Uterus (tissue), 4 donors: Measurements from ENCODE around the gene ISG15. TPM values are rescaled to one million over a fixed set of nuclear protein-coding genes. Genes with fewer than 3 reads are reported as not detected.
"Not testable (repeated sequence)": the region's sequence is repeated elsewhere in the genome, so short reads cannot be mapped to it uniquely, and the experiment has no call there.

Experiments used
- DNase-seq, 2 donors: peaks; one replicate each; pipeline ENCODE4 v3.0.0-alpha.2; 2019 to 2020
- H3K27ac ChIP-seq, 2 donors: fragments of 200-600 bp; sonication (generic); 1 replicate in 1 of 2; 2 replicates in 1 of 2; pipeline ENCODE4 v1.5.1; 2016 to 2018
- H3K27me3 ChIP-seq, 2 donors: fragments of 200-600 bp; sonication (generic); one replicate each; pipeline ENCODE4 v1.5.1; 2018 to 2019; ENCODE audit warnings: control low read depth in 1 of 2
- H3K36me3 ChIP-seq, 2 donors: fragments of 200-600 bp; sonication (generic); one replicate each; pipeline ENCODE4 v1.5.1; 2019; ENCODE audit warnings: control low read depth in 1 of 2
- H3K4me1 ChIP-seq, 2 donors: fragments of 200-600 bp; sonication (generic); one replicate each; pipeline ENCODE4 v1.5.1; 2018 to 2019; ENCODE audit warnings: control low read depth in 1 of 2
- H3K4me3 ChIP-seq, 2 donors: fragments of 200-600 bp; sonication (generic); 1 replicate in 1 of 2; 2 replicates in 1 of 2; pipeline ENCODE4 v1.5.1; 2018 to 2019; ENCODE audit warnings: mild to moderate bottlenecking in 1 of 2
- H3K9me3 ChIP-seq, 2 donors: fragments of 200-600 bp; sonication (generic); one replicate each; pipeline ENCODE4 v1.5.1; 2019; ENCODE audit warnings: control low read depth in 1 of 2
- CTCF ChIP-seq, 4 experiments: fragments of 200-600 bp in 2 of 4; fragments of 450-650 bp in 2 of 4; sonication (generic) in 2 of 4; IDR thresholded peaks; one replicate each; pipeline ENCODE4 v1.5.1; 2016 to 2019; ENCODE audit warnings: antibody characterized with exemption in 4 of 4, mild to moderate bottlenecking in 2 of 4, moderate library complexity in 1 of 4
- POLR2A ChIP-seq, 2 donors: fragments of 450-650 bp; IDR thresholded peaks; one replicate each; pipeline ENCODE4 v1.6.1; 2016; ENCODE audit warnings: antibody characterized with exemption in 2 of 2, mild to moderate bottlenecking in 1 of 2, moderate library complexity in 1 of 2
- intact Hi-C: fragments of 100-400 bp; cut with DNase I; formaldehyde crosslinking; loops from one replicate; pipeline ENCODE4 v1.15.1; 2023; ENCODE audit warnings: low total_unique reads
- total RNA-seq, 4 donors: library from RNA; depleted of rRNA in 3 of 4; stranded (reverse); fragments of >200 nt in 3 of 4; gene quantifications; one replicate each; pipeline versions ENCODE4 v1.1.0 to v1.2.4, GENCODE V29; 2014 to 2023
- donor health status: DM: yes; HTN: yes; CAD: no.

Gene ISG15
- total RNA-seq, 4 donors from 2014 or later = 1.8 to 27.2 (median 15.2) TPM

GRCh38 chr1:1011396-1011949 lies 1.8 kb upstream of the ISG15 start:
- TF ChIP-seq POLR2A (IDR thresholded peaks at IDR 0.05) (no peak), CTCF (IDR thresholded peaks at IDR 0.05) (no peak)
- Histone ChIP-seq H3K4me1 (no peaks in the 10 kb centered on the region), H3K27me3 (no peaks in the 10 kb centered on the region), H3K9me3 (no peaks in the 10 kb centered on the region), H3K27ac (no peak overlapping the region), H3K4me3 (no peak overlapping the region), H3K36me3 (no peaks in the 10 kb centered on the region)
- intact Hi-C loops = no loop called here
- no peak for DNase-seq

GRCh38 chr1:1012736-1013104 lies 577 bp upstream of the ISG15 start:
- H3K9me3 ChIP-seq, H3K27me3 ChIP-seq, H3K4me1 ChIP-seq, intact Hi-C loops, DNase-seq, H3K36me3 ChIP-seq: not testable (repeated sequence)
- Histone ChIP-seq H3K27ac (peak overlapping the region; percentile 81 to 89), H3K4me3 (peak overlapping the region; percentile 54 to 58)

DNA sequence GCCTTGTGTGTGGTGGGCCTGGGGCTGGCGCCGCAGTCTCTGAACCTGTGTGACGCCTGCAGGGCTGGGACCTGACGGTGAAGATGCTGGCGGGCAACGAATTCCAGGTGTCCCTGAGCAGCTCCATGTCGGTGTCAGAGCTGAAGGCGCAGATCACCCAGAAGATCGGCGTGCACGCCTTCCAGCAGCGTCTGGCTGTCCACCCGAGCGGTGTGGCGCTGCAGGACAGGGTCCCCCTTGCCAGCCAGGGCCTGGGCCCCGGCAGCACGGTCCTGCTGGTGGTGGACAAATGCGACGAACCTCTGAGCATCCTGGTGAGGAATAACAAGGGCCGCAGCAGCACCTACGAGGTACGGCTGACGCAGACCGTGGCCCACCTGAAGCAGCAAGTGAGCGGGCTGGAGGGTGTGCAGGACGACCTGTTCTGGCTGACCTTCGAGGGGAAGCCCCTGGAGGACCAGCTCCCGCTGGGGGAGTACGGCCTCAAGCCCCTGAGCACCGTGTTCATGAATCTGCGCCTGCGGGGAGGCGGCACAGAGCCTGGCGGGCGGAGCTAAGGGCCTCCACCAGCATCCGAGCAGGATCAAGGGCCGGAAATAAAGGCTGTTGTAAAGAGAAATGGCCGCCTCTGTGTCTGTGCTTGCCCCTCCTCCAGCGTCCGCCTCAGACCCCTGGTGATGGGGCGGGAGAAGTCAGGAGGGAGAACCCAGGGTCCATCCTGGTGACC lies 788 bp downstream of the ISG15 start:
- peak overlapping the region; percentile 54 to 58 for H3K4me3 ChIP-seq
- no peak for TF ChIP-seq CTCF (IDR thresholded peaks at IDR 0.05)
- no peak for TF ChIP-seq POLR2A (IDR thresholded peaks at IDR 0.05)
- H3K4me1 ChIP-seq = no peaks in the 10 kb centered on the region
- no peaks in the 10 kb centered on the region for H3K36me3 ChIP-seq
- no peaks in the 10 kb centered on the region for H3K9me3 ChIP-seq
- H3K27me3 ChIP-seq = no peaks in the 10 kb centered on the region
- H3K27ac ChIP-seq = peak overlapping the region; percentile 81 to 89
- intact Hi-C loops = no loop called here
- no peak for DNase-seq

DNA sequence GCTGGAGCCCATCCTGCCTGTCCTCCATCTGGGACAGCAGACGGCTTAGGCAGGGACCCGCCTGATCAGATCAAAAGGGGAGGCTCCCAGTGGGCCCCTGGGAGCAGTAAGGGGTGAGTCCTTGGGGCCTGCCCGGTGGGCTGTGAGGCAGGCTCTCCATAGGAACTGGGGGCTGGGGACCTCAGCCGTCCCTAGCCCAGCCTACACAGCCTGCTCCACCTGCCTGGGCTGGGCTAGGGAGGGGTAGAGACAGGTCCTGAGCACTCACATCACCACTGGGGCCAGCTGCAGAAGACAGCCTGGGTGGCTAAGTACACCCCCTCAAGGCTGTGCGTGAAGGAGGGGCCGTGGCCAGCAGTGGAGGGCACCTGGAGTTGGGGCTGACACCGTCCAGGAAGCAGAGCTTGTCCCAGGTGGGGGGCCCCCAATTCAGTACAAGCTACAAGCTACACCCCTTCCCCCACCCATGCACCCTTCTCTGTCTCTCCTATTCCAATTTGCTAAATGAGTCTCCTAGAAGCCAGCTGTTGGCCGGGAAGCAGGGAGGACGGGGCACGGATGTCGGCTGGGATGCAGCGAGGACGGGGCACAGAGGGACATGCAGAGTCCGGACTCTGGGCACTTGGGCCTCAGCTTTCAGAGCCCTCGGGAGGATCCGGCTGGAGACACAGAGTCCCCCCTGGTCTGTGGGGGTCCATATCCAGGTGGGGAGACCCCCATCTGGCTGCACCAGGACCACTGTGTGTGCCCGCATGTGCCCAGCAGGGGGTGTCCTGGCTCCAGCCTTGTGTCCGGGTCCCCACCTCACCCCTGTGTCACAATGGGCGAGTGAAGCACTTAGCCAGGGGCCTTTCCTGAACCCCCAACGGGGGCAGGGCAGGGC lies 1.7 kb downstream of the ISG15 start:
- DNase-seq = no peak
- TF ChIP-seq CTCF (IDR thresholded peaks at IDR 0.05) (peak in 2 of 4 experiments; percentile 8 to 34), POLR2A (IDR thresholded peaks at IDR 0.05) (no peak)
- Histone ChIP-seq H3K4me3 (no peak overlapping the region), H3K27me3 (no peaks in the 10 kb centered on the region), H3K36me3 (no peaks in the 10 kb centered on the region), H3K4me1 (peaks cover 0 to under 1% of the 10 kb centered on the region in 2 donors), H3K27ac (peak overlapping the region in 1 of 2 donors; percentile 89), H3K9me3 (no peaks in the 10 kb centered on the region)
- intact Hi-C loops = no loop called here

DNA sequence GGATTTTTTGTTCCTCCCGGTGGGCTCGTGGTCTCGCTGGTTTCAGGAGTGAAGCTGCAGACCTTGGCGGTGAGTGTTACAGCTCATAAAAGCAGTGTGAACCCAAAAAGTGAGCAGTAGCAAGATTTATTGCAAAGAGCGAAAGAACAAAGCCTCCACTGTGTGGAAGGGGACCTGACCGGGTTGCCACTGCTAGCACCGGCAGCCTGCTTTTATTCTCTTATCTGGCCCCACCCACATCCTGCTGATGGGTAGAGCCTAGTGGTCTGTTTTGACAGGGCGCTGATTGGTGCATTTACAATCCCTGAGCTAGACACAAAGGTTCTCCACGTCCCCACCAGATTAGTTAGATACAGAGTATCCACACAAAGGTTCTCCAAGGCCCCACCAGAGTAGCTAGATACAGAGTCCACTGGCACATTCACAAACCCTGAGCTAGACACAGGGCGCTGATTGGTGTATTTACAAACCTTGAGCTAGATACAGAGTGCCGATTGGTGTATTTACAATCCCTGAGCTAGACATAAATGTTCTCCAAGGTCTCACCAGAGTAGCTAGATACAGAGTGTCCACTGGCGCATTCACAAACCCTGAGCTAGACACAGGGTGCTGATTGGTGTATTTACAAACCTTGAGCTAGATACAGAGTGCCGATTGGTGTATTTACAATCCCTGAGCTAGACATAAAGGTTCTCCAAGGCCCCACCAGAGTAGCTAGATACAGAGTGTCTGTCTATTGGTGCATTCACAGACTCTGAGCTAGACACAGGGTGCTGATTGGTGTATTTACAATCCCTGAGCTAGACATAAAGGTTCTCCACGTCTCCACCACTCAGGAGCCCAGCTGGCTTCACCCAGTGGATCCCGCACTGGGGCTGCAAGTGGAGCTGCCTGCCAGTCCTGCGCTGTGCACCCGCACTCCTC lies 4.4 kb downstream of the ISG15 start:
- H3K9me3 ChIP-seq, H3K4me3 ChIP-seq, H3K27me3 ChIP-seq, H3K27ac ChIP-seq, intact Hi-C loops, DNase-seq, H3K36me3 ChIP-seq: not testable (repeated sequence)
- peaks cover 0 to 13% of the 10 kb centered on the region in 2 donors for H3K4me1 ChIP-seq

DNA sequence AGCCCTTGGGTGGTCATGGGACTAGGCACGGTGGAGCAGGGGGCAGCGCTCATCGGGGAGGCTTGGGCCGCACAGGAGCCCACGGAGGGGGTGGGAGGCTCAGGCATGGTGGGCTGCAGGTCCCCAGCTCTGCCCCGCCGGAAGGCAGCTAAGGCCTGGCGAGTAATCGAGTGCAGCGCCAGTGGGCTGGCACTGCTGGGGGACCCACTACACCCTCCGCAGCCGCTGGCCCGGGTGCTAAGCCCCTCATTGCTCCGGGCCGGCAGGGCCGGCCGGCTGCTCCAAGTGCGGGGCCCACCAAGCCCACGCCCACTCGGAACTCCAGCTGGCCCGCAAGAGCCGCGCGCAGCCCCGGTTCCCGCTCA lies 5.0 kb downstream of the ISG15 start:
- H3K9me3 ChIP-seq, H3K27ac ChIP-seq, H3K4me3 ChIP-seq, H3K27me3 ChIP-seq, H3K36me3 ChIP-seq, intact Hi-C loops, DNase-seq: not testable (repeated sequence)
- peaks cover 0 to 13% of the 10 kb centered on the region in 2 donors for H3K4me1 ChIP-seq
